H9 (cell line): Measurements from ENCODE around the gene PTER. TPM values are rescaled to one million over a fixed set of nuclear protein-coding genes. Genes with fewer than 3 reads are reported as not detected.

ENCODE experiments used
- DNase-seq: peaks from one replicate; pipeline ENCODE4 v3.0.0-alpha.2; 2017
- H2AFZ ChIP-seq: one replicate; pipeline ENCODE4 v1.6.1; 2013; ENCODE audit warnings: mild to moderate bottlenecking, low read length, control low read depth, moderate library complexity
- H2AK5ac ChIP-seq: 2 replicates; pipeline ENCODE4 v1.6.1; 2013; ENCODE audit warnings: low read length, control low read depth, mixed read lengths; ENCODE audit not compliant: insufficient read length
- H2BK120ac ChIP-seq: one replicate; pipeline ENCODE4 v1.6.1; 2013; ENCODE audit warnings: low read depth, mild to moderate bottlenecking, low read length, control low read depth, inconsistent platforms; ENCODE audit not compliant: poor library complexity, severe bottlenecking
- H2BK12ac ChIP-seq: 2 replicates; pipeline ENCODE4 v1.6.1; 2013; ENCODE audit warnings: low read length, control low read depth, mixed read lengths, low read depth; ENCODE audit not compliant: insufficient read length
- H2BK15ac ChIP-seq: 2 replicates; pipeline ENCODE4 v1.6.1; 2013; ENCODE audit warnings: low read depth, low read length, control low read depth
- H2BK20ac ChIP-seq: one replicate; pipeline ENCODE4 v1.6.1; 2013; ENCODE audit warnings: low read depth, mild to moderate bottlenecking, low read length, control low read depth, inconsistent platforms; ENCODE audit not compliant: poor library complexity, severe bottlenecking
- H2BK5ac ChIP-seq: 2 replicates; pipeline ENCODE4 v1.6.1; 2013; ENCODE audit warnings: low read length, control low read depth, mixed read lengths; ENCODE audit not compliant: insufficient read length
- H3K14ac ChIP-seq: 2 replicates; pipeline ENCODE4 v1.6.1; 2013; ENCODE audit warnings: low read length, control low read depth; ENCODE audit not compliant: insufficient read depth
- H3K18ac ChIP-seq: 2 replicates; pipeline ENCODE4 v1.6.1; 2013; ENCODE audit warnings: low read depth, mild to moderate bottlenecking, mixed read lengths, low read length, control low read depth; ENCODE audit not compliant: insufficient read length
- H3K23ac ChIP-seq: 2 replicates; pipeline ENCODE4 v1.6.1; 2013; ENCODE audit warnings: low read length, control low read depth, mixed read lengths, low read depth; ENCODE audit not compliant: insufficient read length
- H3K23me2 ChIP-seq: 2 replicates; pipeline ENCODE4 v1.6.1; 2013; ENCODE audit warnings: low read depth, mild to moderate bottlenecking, mixed read lengths, low read length, control low read depth; ENCODE audit not compliant: insufficient read length, poor library complexity, severe bottlenecking
- H3K27ac ChIP-seq: 2 replicates; pipeline ENCODE4 v1.5.1; 2013; ENCODE audit warnings: low read length, control low read depth, mixed read lengths, low read depth; ENCODE audit not compliant: insufficient read length
- H3K27me3 ChIP-seq: 2 replicates; pipeline ENCODE4 v1.6.1; 2013; ENCODE audit warnings: low read length, control low read depth, inconsistent platforms; ENCODE audit not compliant: insufficient read depth
- H3K4ac ChIP-seq: 2 replicates; pipeline ENCODE4 v1.6.1; 2013; ENCODE audit warnings: low read depth, mild to moderate bottlenecking, control low read depth, inconsistent platforms, low read length, moderate library complexity
- H3K4me1 ChIP-seq: 2 replicates; pipeline ENCODE4 v1.6.1; 2013; ENCODE audit warnings: low read length, control low read depth, inconsistent platforms; ENCODE audit not compliant: insufficient read depth
- H3K4me2 ChIP-seq: 2 replicates; pipeline ENCODE4 v1.6.1; 2013; ENCODE audit warnings: low read length, control low read depth, mixed read lengths; ENCODE audit not compliant: insufficient read length, insufficient read depth
- H3K56ac ChIP-seq: 2 replicates; pipeline ENCODE4 v1.6.1; 2013; ENCODE audit warnings: low read depth, mild to moderate bottlenecking, mixed read lengths, low read length, control low read depth; ENCODE audit not compliant: insufficient read length
- H3K79me1 ChIP-seq: 2 replicates; pipeline ENCODE4 v1.6.1; 2013; ENCODE audit warnings: low read depth, mild to moderate bottlenecking, moderate library complexity, low read length, control low read depth, inconsistent platforms; ENCODE audit not compliant: insufficient read depth, poor library complexity, severe bottlenecking
- H3K79me2 ChIP-seq: 2 replicates; pipeline ENCODE4 v1.6.1; 2013; ENCODE audit warnings: low read length, control low read depth, inconsistent platforms; ENCODE audit not compliant: insufficient read depth
- H3K9ac ChIP-seq: 2 replicates; pipeline ENCODE4 v1.6.1; 2013; ENCODE audit warnings: low read length, control low read depth, mixed read lengths; ENCODE audit not compliant: insufficient read length; ENCODE audit errors: extremely low read depth
- H3K9me3 ChIP-seq: one replicate; pipeline ENCODE4 v1.6.1; 2013; ENCODE audit warnings: low read depth, low read length, inconsistent platforms; ENCODE audit not compliant: control insufficient read depth
- H3T11ph ChIP-seq: one replicate; pipeline ENCODE4 v1.6.1; 2013; ENCODE audit warnings: mild to moderate bottlenecking, low read length, control low read depth, inconsistent platforms
- H4K20me1 ChIP-seq: one replicate; pipeline ENCODE4 v1.6.1; 2013; ENCODE audit not compliant: control insufficient read depth, insufficient read length, insufficient read depth
- H4K5ac ChIP-seq: 2 replicates; pipeline ENCODE4 v1.6.1; 2013; ENCODE audit warnings: low read depth, mild to moderate bottlenecking, mixed read lengths, low read length, control low read depth; ENCODE audit not compliant: insufficient read length
- H4K8ac ChIP-seq: replicated peaks from 2 replicates; pipeline ENCODE4 v1.6.1; 2013; ENCODE audit warnings: low read length, control low read depth, mixed read lengths, low read depth; ENCODE audit not compliant: insufficient read length
- H4K91ac ChIP-seq: 2 replicates; pipeline ENCODE4 v1.6.1; 2013; ENCODE audit warnings: low read depth, mild to moderate bottlenecking, moderate library complexity, mixed read lengths, low read length, control low read depth; ENCODE audit not compliant: insufficient read length
- H3K27ac Mint-ChIP-seq, 3 experiments: 2 replicates in 2 of 3; 3 replicates in 1 of 3; pipeline ENCODE4 v1.8.0; 2020 to 2021; ENCODE audit warnings: mixed read lengths in 3 of 3, mild to moderate bottlenecking in 1 of 3, moderate library complexity in 1 of 3
- H3K27me3 Mint-ChIP-seq: 2 replicates; pipeline ENCODE4 v1.8.0; 2021; ENCODE audit warnings: low read depth, mild to moderate bottlenecking, moderate library complexity, mixed read lengths
- H3K36me3 Mint-ChIP-seq, 3 experiments: 2 replicates in 2 of 3; 3 replicates in 1 of 3; pipeline ENCODE4 v1.8.0; 2020 to 2021; ENCODE audit warnings: low read depth in 3 of 3, mixed read lengths in 3 of 3; ENCODE audit not compliant: insufficient read depth in 1 of 3
- H3K4me1 Mint-ChIP-seq, 2 experiments: 2 replicates each; pipeline ENCODE4 v1.8.0; 2020; ENCODE audit warnings: mixed read lengths in 2 of 2
- H3K4me3 Mint-ChIP-seq, 2 experiments: 2 replicates in 1 of 2; 3 replicates in 1 of 2; pipeline ENCODE4 v1.8.0; 2020 to 2021; ENCODE audit warnings: mild to moderate bottlenecking in 2 of 2, mixed read lengths in 2 of 2, moderate library complexity in 1 of 2
- H3K9me3 Mint-ChIP-seq, 2 experiments: 2 replicates in 1 of 2; 3 replicates in 1 of 2; pipeline ENCODE4 v1.8.0; 2020; ENCODE audit warnings: mild to moderate bottlenecking in 2 of 2, mixed read lengths in 2 of 2, moderate library complexity in 1 of 2
- CTCF ChIP-seq: fragments of 200-600 bp; sonication (generic); conservative IDR thresholded peaks from 3 replicates; pipeline ENCODE4 v1.8.0; 2021; ENCODE audit warnings: antibody characterized with exemption, mild to moderate bottlenecking
- WGBS: extraction: QIAGEN DNeasy Blood & Tissue Kit; methylation state at CpG from one replicate; pipeline ENCODE4 v1.1.7; 2013; ENCODE audit warnings: missing lambda C conversion rate, low lambda C conversion rate, mixed read lengths; ENCODE audit not compliant: insufficient read length; ENCODE audit errors: extremely low coverage; 5-methylcytosine and 5-hydroxymethylcytosine counted together
- total RNA-seq: library from RNA; stranded (reverse); gene quantifications from 2 replicates; pipeline ENCODE4 v1.2.1, GENCODE V29; 2021

The PTER gene
- total RNA-seq, 1 experiment from 2014 or later: 10.1 TPM

- H3K27ac ChIP-seq: no peak overlapping the region
- no peaks in the 10 kb centered on the region for H3K36me3 Mint-ChIP-seq
- H3K4me3 Mint-ChIP-seq: no peak overlapping the region
- H2AFZ ChIP-seq: no peak overlapping the region
- H3K27ac Mint-ChIP-seq: peak overlapping the region in 1 of 3 experiments; percentile 22; a peak in 1 of 7 replicates
- H2AK5ac ChIP-seq: no peak overlapping the region
- H4K20me1 ChIP-seq: no peaks in the 10 kb centered on the region
- H3K4me1 ChIP-seq: no peaks in the 10 kb centered on the region
- no peak overlapping the region for H3K23ac ChIP-seq
- no peak overlapping the region for H2BK15ac ChIP-seq
- TF ChIP-seq CTCF: no peak
- no peak overlapping the region for H2BK12ac ChIP-seq
- no peaks in the 10 kb centered on the region for H3K23me2 ChIP-seq
- no peak overlapping the region for H4K5ac ChIP-seq
- H3K27me3 Mint-ChIP-seq: peaks cover 42% of the 10 kb centered on the region
- H2BK120ac ChIP-seq: no peak overlapping the region
- no peak overlapping the region for H3K4me2 ChIP-seq
- H3K4me1 Mint-ChIP-seq: peaks cover 39 to 46% of the 10 kb centered on the region in 2 experiments
- no peak overlapping the region for H3K9ac ChIP-seq
- WGBS: no CpG with 5 or more reads among the region's 4 CpGs
- H3K9me3 Mint-ChIP-seq: no peaks in the 10 kb centered on the region
- DNase-seq: no peak
- no peak overlapping the region for H4K8ac ChIP-seq
- no peak overlapping the region for H3K14ac ChIP-seq
- H3K9me3 ChIP-seq: no peaks in the 10 kb centered on the region
- H3K18ac ChIP-seq: no peak overlapping the region
- H3K79me1 ChIP-seq: no peaks in the 10 kb centered on the region
- H3T11ph ChIP-seq: no peak overlapping the region
- no peak overlapping the region for H2BK20ac ChIP-seq
- H2BK5ac ChIP-seq: no peak overlapping the region
- no peak overlapping the region for H4K91ac ChIP-seq
- H3K27me3 ChIP-seq: peaks cover 6% of the 10 kb centered on the region; the same call in 1 of the 2 replicates
- no peaks in the 10 kb centered on the region for H3K79me2 ChIP-seq
- H3K56ac ChIP-seq: no peak overlapping the region
- H3K4ac ChIP-seq: no peak overlapping the region
These were observed 90.6 kb downstream of the PTER start for GRCh38 chr10:16527452-16527851.
